Vagina (tissue), 2 donors: ENCODE data around the gene COX7B2. TPM values are rescaled to one million over a fixed set of nuclear protein-coding genes. Genes with fewer than 3 reads are reported as not detected.

ENCODE experiments used
- DNase-seq, 2 donors: peaks; one replicate each; pipeline ENCODE4 v3.0.0-alpha.2; 2017; ENCODE audit errors: extremely low spot score in 2 of 2
- H3K27ac ChIP-seq: fragments of 200-600 bp; sonication (generic); one replicate; pipeline ENCODE4 v1.5.1; 2019
- H3K27me3 ChIP-seq: fragments of 200-600 bp; sonication (generic); one replicate; pipeline ENCODE4 v1.5.1; 2019
- H3K36me3 ChIP-seq, 2 donors: fragments of 200-600 bp; sonication (generic); one replicate each; pipeline ENCODE4 v1.5.1; 2017 to 2019
- H3K4me1 ChIP-seq: fragments of 200-600 bp; sonication (generic); one replicate; pipeline ENCODE4 v1.5.1; 2019
- H3K4me3 ChIP-seq, 2 donors: fragments of 200-600 bp; sonication (generic); 1 replicate in 1 of 2; 2 replicates in 1 of 2; pipeline ENCODE4 v1.5.1; 2016 to 2019
- H3K9me3 ChIP-seq: fragments of 200-600 bp; sonication (generic); one replicate; pipeline ENCODE4 v1.5.1; 2019
- POLR2A ChIP-seq, 2 donors: fragments of 450-650 bp; IDR thresholded peaks; one replicate each; pipeline ENCODE4 v1.6.1; 2017; ENCODE audit warnings: antibody characterized with exemption in 2 of 2, mild to moderate bottlenecking in 2 of 2, moderate library complexity in 2 of 2
- POLR2AphosphoS5 ChIP-seq, 2 donors: sonication (generic); formaldehyde crosslinking; IDR thresholded peaks; one replicate each; pipeline ENCODE4 v1.9.0; 2017; ENCODE audit warnings: antibody characterized with exemption in 2 of 2, mild to moderate bottlenecking in 2 of 2, low read depth in 1 of 2; ENCODE audit not compliant: insufficient read depth in 1 of 2
- intact Hi-C: fragments of 100-400 bp; cut with DNase I; formaldehyde crosslinking; loops from one replicate; pipeline ENCODE4 v1.15.1; 2023
- total RNA-seq: library from RNA; depleted of rRNA; stranded (reverse); fragments of >200 nt; gene quantifications from one replicate; pipeline ENCODE4 v1.2.3, GENCODE V29; 2016
- TF ChIP-seq, protein P1 (sequence below), 3 experiments: fragments of 450-650 bp in 2 of 3; fragments of 200-600 bp in 1 of 3; sonication (generic) in 1 of 3; IDR thresholded peaks; one replicate each; pipeline ENCODE4 v1.5.1; 2017 to 2019; ENCODE audit warnings: antibody characterized with exemption in 3 of 3, mild to moderate bottlenecking in 2 of 3, moderate library complexity in 2 of 3

The COX7B2 gene
- total RNA-seq, 1 donor from 2014 or later = not detected

DNA sequence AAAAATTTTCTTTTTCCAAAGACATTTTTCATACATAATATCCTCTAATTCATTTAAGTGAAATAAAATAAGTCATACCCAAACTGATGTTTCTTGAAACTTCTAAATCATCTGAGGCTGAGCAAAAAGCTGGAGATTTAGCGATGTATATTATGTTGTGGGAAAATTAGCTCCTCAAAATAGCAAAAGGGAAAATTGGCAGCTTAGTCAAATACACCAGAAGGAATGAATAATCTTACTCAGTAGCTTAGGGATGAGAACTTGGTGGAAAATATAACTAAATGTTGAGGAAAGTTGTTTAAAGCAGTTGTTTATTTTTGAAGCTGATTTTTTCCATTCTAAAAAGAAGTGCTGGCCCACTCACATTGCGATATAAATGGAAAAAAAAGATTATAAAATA, 43.4 kb upstream of the COX7B2 start:
- no peaks in the 10 kb centered on the region for H3K9me3 ChIP-seq
- intact Hi-C loops = no loop called here
- H3K4me3 ChIP-seq = no peak overlapping the region
- H3K27ac ChIP-seq = no peak overlapping the region
- no peaks in the 10 kb centered on the region for H3K27me3 ChIP-seq
- no peak for DNase-seq
- no peaks in the 10 kb centered on the region for H3K36me3 ChIP-seq
- no peaks in the 10 kb centered on the region for H3K4me1 ChIP-seq
- TF ChIP-seq POLR2AphosphoS5 (IDR thresholded peaks at IDR 0.05; ENCODE audit: insufficient read depth in 1 of 2, low read depth in 1 of 2) (no peak), POLR2A (IDR thresholded peaks at IDR 0.05) (no peak)
- TF ChIP-seq, protein P1, sequence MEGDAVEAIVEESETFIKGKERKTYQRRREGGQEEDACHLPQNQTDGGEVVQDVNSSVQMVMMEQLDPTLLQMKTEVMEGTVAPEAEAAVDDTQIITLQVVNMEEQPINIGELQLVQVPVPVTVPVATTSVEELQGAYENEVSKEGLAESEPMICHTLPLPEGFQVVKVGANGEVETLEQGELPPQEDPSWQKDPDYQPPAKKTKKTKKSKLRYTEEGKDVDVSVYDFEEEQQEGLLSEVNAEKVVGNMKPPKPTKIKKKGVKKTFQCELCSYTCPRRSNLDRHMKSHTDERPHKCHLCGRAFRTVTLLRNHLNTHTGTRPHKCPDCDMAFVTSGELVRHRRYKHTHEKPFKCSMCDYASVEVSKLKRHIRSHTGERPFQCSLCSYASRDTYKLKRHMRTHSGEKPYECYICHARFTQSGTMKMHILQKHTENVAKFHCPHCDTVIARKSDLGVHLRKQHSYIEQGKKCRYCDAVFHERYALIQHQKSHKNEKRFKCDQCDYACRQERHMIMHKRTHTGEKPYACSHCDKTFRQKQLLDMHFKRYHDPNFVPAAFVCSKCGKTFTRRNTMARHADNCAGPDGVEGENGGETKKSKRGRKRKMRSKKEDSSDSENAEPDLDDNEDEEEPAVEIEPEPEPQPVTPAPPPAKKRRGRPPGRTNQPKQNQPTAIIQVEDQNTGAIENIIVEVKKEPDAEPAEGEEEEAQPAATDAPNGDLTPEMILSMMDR (IDR thresholded peaks at IDR 0.05) = no peak

DNA sequence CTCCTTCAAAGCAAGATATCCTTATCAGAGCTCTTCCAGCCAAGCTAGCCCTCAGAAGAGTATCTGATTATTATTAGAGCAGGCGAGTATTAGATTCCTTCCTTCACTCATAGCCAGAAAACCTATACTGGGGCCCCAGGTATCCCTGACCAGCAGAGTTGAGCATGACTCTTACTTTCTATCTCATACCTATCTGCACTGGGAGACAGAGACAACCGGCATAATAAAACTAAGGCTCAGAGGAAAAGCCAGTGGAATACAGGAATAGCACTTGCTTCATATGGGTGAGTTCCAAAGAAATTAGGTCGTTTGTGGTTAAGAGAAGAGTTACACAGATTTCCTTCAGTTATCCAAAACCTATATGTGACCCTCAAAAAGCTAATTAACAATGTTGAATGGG, 41.8 kb upstream of the COX7B2 start:
- intact Hi-C loops = no loop called here
- no peak for DNase-seq
- H3K4me3 ChIP-seq = no peak overlapping the region

DNA sequence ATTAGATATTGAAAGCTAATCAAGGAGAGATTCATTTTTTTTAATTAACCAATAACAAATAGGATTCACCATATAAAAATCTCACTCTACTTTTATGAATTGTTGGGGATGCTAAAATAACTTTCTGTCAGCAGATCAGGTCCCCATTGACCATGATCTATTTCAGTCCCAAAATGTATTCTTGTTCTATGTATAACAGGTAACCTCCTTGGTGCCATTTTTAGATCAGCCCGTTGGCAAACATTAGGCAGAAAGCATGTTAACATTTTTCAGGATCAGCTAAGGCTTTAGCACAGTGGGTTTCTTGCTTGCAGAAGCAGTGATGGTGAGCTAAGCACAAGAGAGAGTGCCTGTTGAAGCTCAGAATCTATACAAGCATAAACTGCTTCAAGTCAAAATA, 40.8 kb upstream of the COX7B2 start:
- Histone ChIP-seq H3K9me3 (no peaks in the 10 kb centered on the region), H3K4me1 (no peaks in the 10 kb centered on the region), H3K27ac (no peak overlapping the region), H3K27me3 (no peaks in the 10 kb centered on the region), H3K4me3 (no peak overlapping the region), H3K36me3 (no peaks in the 10 kb centered on the region)
- DNase-seq = no peak
- intact Hi-C loops = no loop called here
- TF ChIP-seq POLR2A (IDR thresholded peaks at IDR 0.05) (no peak), POLR2AphosphoS5 (IDR thresholded peaks at IDR 0.05; ENCODE audit: insufficient read depth in 1 of 2, low read depth in 1 of 2) (no peak)
- TF ChIP-seq, protein P1 (IDR thresholded peaks at IDR 0.05) = no peak

More for the DNA sequence above, 41.8 kb upstream of the COX7B2 start:
- Histone ChIP-seq H3K9me3 (no peaks in the 10 kb centered on the region), H3K4me1 (no peaks in the 10 kb centered on the region), H3K27me3 (no peaks in the 10 kb centered on the region), H3K36me3 (no peaks in the 10 kb centered on the region), H3K27ac (no peak overlapping the region)
- TF ChIP-seq, protein P1 (IDR thresholded peaks at IDR 0.05) = no peak
- TF ChIP-seq POLR2A (IDR thresholded peaks at IDR 0.05) = no peak
- TF ChIP-seq POLR2AphosphoS5 (IDR thresholded peaks at IDR 0.05; ENCODE audit: insufficient read depth in 1 of 2, low read depth in 1 of 2) = no peak

GRCh38 chr4:46947541-46947940, 38.5 kb upstream of the COX7B2 start:
- Histone ChIP-seq H3K27me3 (no peaks in the 10 kb centered on the region), H3K4me3 (no peak overlapping the region)
- intact Hi-C loops = no loop called here

DNA sequence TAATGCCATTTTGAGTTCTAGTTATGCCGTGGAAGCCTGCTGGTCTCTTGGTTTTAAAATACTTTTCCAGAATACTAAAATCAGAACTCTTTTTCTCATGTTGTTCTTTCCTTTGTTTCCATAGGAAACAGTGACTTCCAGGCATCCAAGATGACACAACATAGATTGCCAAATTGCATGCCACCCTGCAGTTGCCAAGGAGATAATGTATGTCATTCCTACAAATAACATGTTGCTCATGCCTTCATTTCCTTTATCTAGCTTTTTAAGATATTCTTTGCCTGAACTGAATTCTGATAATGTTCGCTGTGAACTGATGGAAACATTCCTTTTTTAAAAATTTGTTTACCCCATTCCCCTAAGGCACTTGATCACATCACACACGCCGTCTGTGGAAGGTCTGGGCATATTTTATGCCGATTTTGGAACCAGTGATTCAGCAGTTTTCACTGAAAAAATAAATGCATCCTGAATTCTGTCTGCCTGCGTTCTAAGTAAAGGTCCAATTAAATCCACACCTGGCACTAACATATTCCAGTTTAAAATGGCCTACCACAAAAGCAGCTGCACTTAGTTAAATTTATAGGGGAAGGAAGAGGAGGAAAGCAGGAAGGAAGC, 38.0 kb upstream of the COX7B2 start:
- H3K36me3 ChIP-seq = no peaks in the 10 kb centered on the region
- no peak for DNase-seq
- TF ChIP-seq POLR2A (IDR thresholded peaks at IDR 0.05) (no peak), POLR2AphosphoS5 (IDR thresholded peaks at IDR 0.05; ENCODE audit: insufficient read depth in 1 of 2, low read depth in 1 of 2) (no peak)
- TF ChIP-seq, protein P1 (IDR thresholded peaks at IDR 0.05) = no peak
- H3K4me1 ChIP-seq = no peaks in the 10 kb centered on the region
- intact Hi-C loops = no loop called here
- no peaks in the 10 kb centered on the region for H3K27me3 ChIP-seq
- no peak overlapping the region for H3K4me3 ChIP-seq
- H3K9me3 ChIP-seq = no peaks in the 10 kb centered on the region
- H3K27ac ChIP-seq = no peak overlapping the region

More at GRCh38 chr4:46947541-46947940, 38.5 kb upstream of the COX7B2 start:
- H3K36me3 ChIP-seq = no peaks in the 10 kb centered on the region
- no peak for DNase-seq
- H3K27ac ChIP-seq = no peak overlapping the region
- no peaks in the 10 kb centered on the region for H3K4me1 ChIP-seq
- TF ChIP-seq, protein P1 (IDR thresholded peaks at IDR 0.05) = no peak
- TF ChIP-seq POLR2A (IDR thresholded peaks at IDR 0.05) = no peak
- no peak for TF ChIP-seq POLR2AphosphoS5 (IDR thresholded peaks at IDR 0.05; ENCODE audit: insufficient read depth in 1 of 2, low read depth in 1 of 2)
- no peaks in the 10 kb centered on the region for H3K9me3 ChIP-seq
